ENCODE measurements around the gene NUP35.

NUP35 gene

GRCh38 chr2:183093857-183094657, 30.2 kb upstream of the NUP35 start:
- Histone ChIP-seq H3K4me3 (ENCODE audit: extremely low read depth, insufficient read depth, low read length, poor library complexity, severe bottlenecking) (no peak overlapping the region), H3K27ac (ENCODE audit: low read depth, low read length, severe bottlenecking) (no peak overlapping the region), H3K4me1 (ENCODE audit: control insufficient read depth, insufficient read depth, low read length, poor library complexity, severe bottlenecking) (no peaks in the 10 kb centered on the region), H3K9me3 (ENCODE audit: control insufficient read depth, low read length) (no peaks in the 10 kb centered on the region), H3K36me3 (ENCODE audit: control insufficient read depth, insufficient read depth, low read length) (no peaks in the 10 kb centered on the region)
- whole genome bisulfite sequencing, 2 experiments (ENCODE audit: insufficient coverage in 2 of 2), result no CpG with 5 or more reads among the region's 2 CpGs

GRCh38 chr2:183105402-183106134, 18.7 kb upstream of the NUP35 start:
- 72 to 96% methylated on average over 3 to 4 of the region's 4 CpGs for WGBS, 2 experiments (ENCODE audit: insufficient coverage in 2 of 2)
- H3K27ac ChIP-seq (ENCODE audit: low read depth, low read length, severe bottlenecking), result no peak overlapping the region
- H3K36me3 ChIP-seq (ENCODE audit: control insufficient read depth, insufficient read depth, low read length), result no peaks in the 10 kb centered on the region
- no peak overlapping the region for H3K4me3 ChIP-seq (ENCODE audit: extremely low read depth, insufficient read depth, low read length, poor library complexity, severe bottlenecking)
- H3K9me3 ChIP-seq (ENCODE audit: control insufficient read depth, low read length), result no peaks in the 10 kb centered on the region
- no peaks in the 10 kb centered on the region for H3K4me1 ChIP-seq (ENCODE audit: control insufficient read depth, insufficient read depth, low read length, poor library complexity, severe bottlenecking)

GRCh38 chr2:183112577-183112976, 11.7 kb upstream of the NUP35 start:
- H3K36me3 ChIP-seq (ENCODE audit: control insufficient read depth, insufficient read depth, low read length), result no peaks in the 10 kb centered on the region
- no peak overlapping the region for H3K27ac ChIP-seq (ENCODE audit: low read depth, low read length, severe bottlenecking)
- H3K4me1 ChIP-seq (ENCODE audit: control insufficient read depth, insufficient read depth, low read length, poor library complexity, severe bottlenecking), result no peaks in the 10 kb centered on the region
- no peaks in the 10 kb centered on the region for H3K9me3 ChIP-seq (ENCODE audit: control insufficient read depth, low read length)
- WGBS, 2 experiments (ENCODE audit: insufficient coverage in 2 of 2), result no CpG with 5 or more reads among the region's 3 CpGs
- no peak overlapping the region for H3K4me3 ChIP-seq (ENCODE audit: extremely low read depth, insufficient read depth, low read length, poor library complexity, severe bottlenecking)

GRCh38 chr2:183113630-183114029, 10.6 kb upstream of the NUP35 start:
- WGBS, 2 experiments (ENCODE audit: insufficient coverage in 2 of 2), result 51 to 94% methylated on average over 2 of the region's 2 CpGs
- Histone ChIP-seq H3K4me1 (ENCODE audit: control insufficient read depth, insufficient read depth, low read length, poor library complexity, severe bottlenecking) (no peaks in the 10 kb centered on the region), H3K36me3 (ENCODE audit: control insufficient read depth, insufficient read depth, low read length) (no peaks in the 10 kb centered on the region), H3K27ac (ENCODE audit: low read depth, low read length, severe bottlenecking) (no peak overlapping the region), H3K4me3 (ENCODE audit: extremely low read depth, insufficient read depth, low read length, poor library complexity, severe bottlenecking) (no peak overlapping the region), H3K9me3 (ENCODE audit: control insufficient read depth, low read length) (no peaks in the 10 kb centered on the region)

GRCh38 chr2:183117226-183117625, 7.0 kb upstream of the NUP35 start:
- H3K36me3 ChIP-seq (ENCODE audit: control insufficient read depth, insufficient read depth, low read length), result no peaks in the 10 kb centered on the region
- no peaks in the 10 kb centered on the region for H3K9me3 ChIP-seq (ENCODE audit: control insufficient read depth, low read length)
- H3K4me3 ChIP-seq (ENCODE audit: extremely low read depth, insufficient read depth, low read length, poor library complexity, severe bottlenecking), result no peak overlapping the region
- H3K4me1 ChIP-seq (ENCODE audit: control insufficient read depth, insufficient read depth, low read length, poor library complexity, severe bottlenecking), result no peaks in the 10 kb centered on the region
- 89% methylated on average over 3 of the region's 3 CpGs; no CpG with 5 or more reads in 1 of the 2 experiments for WGBS, 2 experiments (ENCODE audit: insufficient coverage in 2 of 2)
- no peak overlapping the region for H3K27ac ChIP-seq (ENCODE audit: low read depth, low read length, severe bottlenecking)

GRCh38 chr2:183123117-183123958, 905 bp upstream of the NUP35 start:
- H3K4me1 ChIP-seq (ENCODE audit: control insufficient read depth, insufficient read depth, low read length, poor library complexity, severe bottlenecking), result peaks cover 6% of the 10 kb centered on the region
- H3K9me3 ChIP-seq (ENCODE audit: control insufficient read depth, low read length), result no peaks in the 10 kb centered on the region
- 100% methylated on average over 1 of the region's 17 CpGs; no CpG with 5 or more reads in 1 of the 2 experiments for WGBS, 2 experiments (ENCODE audit: insufficient coverage in 2 of 2)
- H3K27ac ChIP-seq (ENCODE audit: low read depth, low read length, severe bottlenecking), result no peak overlapping the region
- H3K36me3 ChIP-seq (ENCODE audit: control insufficient read depth, insufficient read depth, low read length), result no peaks in the 10 kb centered on the region
- peak overlapping the region; percentile 85 for H3K4me3 ChIP-seq (ENCODE audit: extremely low read depth, insufficient read depth, low read length, poor library complexity, severe bottlenecking)

- Histone ChIP-seq H3K4me3 (ENCODE audit: extremely low read depth, insufficient read depth, low read length, poor library complexity, severe bottlenecking) (peak overlapping the region; percentile 85), H3K36me3 (ENCODE audit: control insufficient read depth, insufficient read depth, low read length) (no peaks in the 10 kb centered on the region), H3K27ac (ENCODE audit: low read depth, low read length, severe bottlenecking) (peak overlapping the region; percentile 93), H3K9me3 (ENCODE audit: control insufficient read depth, low read length) (no peaks in the 10 kb centered on the region), H3K4me1 (ENCODE audit: control insufficient read depth, insufficient read depth, low read length, poor library complexity, severe bottlenecking) (peaks cover 6% of the 10 kb centered on the region)
- WGBS, 2 experiments (ENCODE audit: insufficient coverage in 2 of 2), result 9 to 25% methylated on average over 3 to 4 of the region's 7 CpGs
Observed at GRCh38 chr2:183123959-183124221, 353 bp upstream of the NUP35 start.

- H3K9me3 ChIP-seq (ENCODE audit: control insufficient read depth, low read length), result no peaks in the 10 kb centered on the region
- WGBS, 2 experiments (ENCODE audit: insufficient coverage in 2 of 2), result 0% methylated on average over 4 to 7 of the region's 10 CpGs
- peaks cover 6% of the 10 kb centered on the region for H3K4me1 ChIP-seq (ENCODE audit: control insufficient read depth, insufficient read depth, low read length, poor library complexity, severe bottlenecking)
- H3K4me3 ChIP-seq (ENCODE audit: extremely low read depth, insufficient read depth, low read length, poor library complexity, severe bottlenecking), result peak overlapping the region; percentile 85
- peak overlapping the region; percentile 93 for H3K27ac ChIP-seq (ENCODE audit: low read depth, low read length, severe bottlenecking)
- peaks cover 3% of the 10 kb centered on the region for H3K36me3 ChIP-seq (ENCODE audit: control insufficient read depth, insufficient read depth, low read length)
Observed at GRCh38 chr2:183124957-183125255, 663 bp downstream of the NUP35 start.

- Histone ChIP-seq H3K4me1 (ENCODE audit: control insufficient read depth, insufficient read depth, low read length, poor library complexity, severe bottlenecking) (peaks cover 6% of the 10 kb centered on the region), H3K36me3 (ENCODE audit: control insufficient read depth, insufficient read depth, low read length) (peaks cover 7% of the 10 kb centered on the region), H3K9me3 (ENCODE audit: control insufficient read depth, low read length) (no peaks in the 10 kb centered on the region), H3K4me3 (ENCODE audit: extremely low read depth, insufficient read depth, low read length, poor library complexity, severe bottlenecking) (peak overlapping the region; percentile 85), H3K27ac (ENCODE audit: low read depth, low read length, severe bottlenecking) (no peak overlapping the region)
- WGBS, 2 experiments (ENCODE audit: insufficient coverage in 2 of 2), result 65 to 76% methylated on average over 8 to 9 of the region's 11 CpGs
Observed at GRCh38 chr2:183125659-183126341, 1.6 kb downstream of the NUP35 start.

GRCh38 chr2:183126635-183127034, 2.4 kb downstream of the NUP35 start:
- H3K4me1 ChIP-seq (ENCODE audit: control insufficient read depth, insufficient read depth, low read length, poor library complexity, severe bottlenecking), result peaks cover 6% of the 10 kb centered on the region
- peaks cover 11% of the 10 kb centered on the region for H3K36me3 ChIP-seq (ENCODE audit: control insufficient read depth, insufficient read depth, low read length)
- no peaks in the 10 kb centered on the region for H3K9me3 ChIP-seq (ENCODE audit: control insufficient read depth, low read length)
- H3K4me3 ChIP-seq (ENCODE audit: extremely low read depth, insufficient read depth, low read length, poor library complexity, severe bottlenecking), result no peak overlapping the region
- no CpG with 5 or more reads among the region's 2 CpGs for WGBS, 2 experiments (ENCODE audit: insufficient coverage in 2 of 2)
- H3K27ac ChIP-seq (ENCODE audit: low read depth, low read length, severe bottlenecking), result no peak overlapping the region

All from mesodermal cell (in vitro differentiated cells).